Ectodermal cell (in vitro differentiated cells): ENCODE measurements around the gene ZNF688.
"Not testable (repeated sequence)": the region's sequence is repeated elsewhere in the genome, so short reads cannot be mapped to it uniquely, and the experiment has no call there.

Experiments used
- H3K27ac ChIP-seq: 2 replicates; pipeline ENCODE4 v1.7.0; 2013; ENCODE audit warnings: mild to moderate bottlenecking, low read depth, low read length; ENCODE audit not compliant: insufficient read depth, poor library complexity, severe bottlenecking
- H3K27me3 ChIP-seq: 2 replicates; pipeline ENCODE4 v1.7.0; 2013; ENCODE audit warnings: mild to moderate bottlenecking, low read length; ENCODE audit not compliant: insufficient read depth, control insufficient read depth, poor library complexity, severe bottlenecking
- H3K36me3 ChIP-seq: one replicate; pipeline ENCODE4 v1.7.0; 2013; ENCODE audit warnings: low read length; ENCODE audit not compliant: control insufficient read depth, insufficient read depth
- H3K4me1 ChIP-seq: one replicate; pipeline ENCODE4 v1.7.0; 2013; ENCODE audit warnings: low read length; ENCODE audit not compliant: control insufficient read depth, insufficient read depth
- H3K4me3 ChIP-seq: 2 replicates; pipeline ENCODE4 v1.7.0; 2013; ENCODE audit warnings: low read depth, low read length, control low read depth; ENCODE audit not compliant: insufficient read depth
- H3K9me3 ChIP-seq: 2 replicates; pipeline ENCODE4 v1.7.0; 2013; ENCODE audit warnings: mild to moderate bottlenecking, low read length, moderate library complexity; ENCODE audit not compliant: control insufficient read depth
- WGBS, 2 experiments: methylation state at CpG; one replicate each; pipeline ENCODE4 v1.1.7; 2013; ENCODE audit warnings: missing lambda C conversion rate in 2 of 2; 5-methylcytosine and 5-hydroxymethylcytosine counted together

The ZNF688 gene

GRCh38 chr16:30604316-30604947 lies 32.9 kb upstream of the ZNF688 start:
- Histone ChIP-seq H3K4me1 (no peaks in the 10 kb centered on the region), H3K27ac (no peak overlapping the region), H3K4me3 (no peak overlapping the region), H3K9me3 (no peaks in the 10 kb centered on the region), H3K36me3 (peaks cover 21% of the 10 kb centered on the region), H3K27me3 (no peaks in the 10 kb centered on the region)
- WGBS, 2 experiments, result 96% methylated on average over 49 of the region's 49 CpGs

- no peaks in the 10 kb centered on the region for H3K27me3 ChIP-seq
- 93 to 96% methylated on average over 7 of the region's 7 CpGs for WGBS, 2 experiments
- H3K36me3 ChIP-seq, result peaks cover 21% of the 10 kb centered on the region
- H3K9me3 ChIP-seq, result no peaks in the 10 kb centered on the region
- no peak overlapping the region for H3K4me3 ChIP-seq
- no peaks in the 10 kb centered on the region for H3K4me1 ChIP-seq
- H3K27ac ChIP-seq, result no peak overlapping the region
Measured at GRCh38 chr16:30603945-30604315, 32.4 kb upstream of the ZNF688 start.

- WGBS, 2 experiments, result 92 to 94% methylated on average over 4 of the region's 4 CpGs
- H3K9me3 ChIP-seq, result no peaks in the 10 kb centered on the region
Measured at GRCh38 chr16:30602616-30603277, 31.2 kb upstream of the ZNF688 start.

GRCh38 chr16:30601966-30602365 lies 30.5 kb upstream of the ZNF688 start:
- no peak overlapping the region for H3K4me3 ChIP-seq

More at GRCh38 chr16:30602616-30603277, 31.2 kb upstream of the ZNF688 start:
- no peak overlapping the region for H3K4me3 ChIP-seq
- no peak overlapping the region for H3K27ac ChIP-seq
- H3K27me3 ChIP-seq, result no peaks in the 10 kb centered on the region
- H3K4me1 ChIP-seq, result no peaks in the 10 kb centered on the region
- H3K36me3 ChIP-seq, result peaks cover 21% of the 10 kb centered on the region

GRCh38 chr16:30600929-30601328 lies 29.4 kb upstream of the ZNF688 start:
- Histone ChIP-seq H3K9me3 (no peaks in the 10 kb centered on the region), H3K27ac (no peak overlapping the region), H3K36me3 (peaks cover 21% of the 10 kb centered on the region), H3K4me1 (no peaks in the 10 kb centered on the region), H3K27me3 (no peaks in the 10 kb centered on the region), H3K4me3 (no peak overlapping the region)
- 94 to 96% methylated on average over 2 of the region's 2 CpGs for WGBS, 2 experiments

More at GRCh38 chr16:30601966-30602365, 30.5 kb upstream of the ZNF688 start:
- H3K27me3 ChIP-seq, result no peaks in the 10 kb centered on the region
- H3K27ac ChIP-seq, result no peak overlapping the region
- H3K4me1 ChIP-seq, result no peaks in the 10 kb centered on the region
- H3K36me3 ChIP-seq, result peaks cover 21% of the 10 kb centered on the region
- WGBS, 2 experiments, result 94 to 97% methylated on average over 4 of the region's 4 CpGs
- no peaks in the 10 kb centered on the region for H3K9me3 ChIP-seq

GRCh38 chr16:30600215-30600614 lies 28.7 kb upstream of the ZNF688 start:
- no peaks in the 10 kb centered on the region for H3K27me3 ChIP-seq
- peaks cover 21% of the 10 kb centered on the region for H3K36me3 ChIP-seq
- H3K9me3 ChIP-seq, result no peaks in the 10 kb centered on the region
- H3K27ac ChIP-seq, result no peak overlapping the region
- WGBS, 2 experiments, result 95% methylated on average over 3 of the region's 3 CpGs
- no peaks in the 10 kb centered on the region for H3K4me1 ChIP-seq
- no peak overlapping the region for H3K4me3 ChIP-seq

GRCh38 chr16:30592871-30593270 lies 21.4 kb upstream of the ZNF688 start:
- Histone ChIP-seq H3K4me3 (no peak overlapping the region), H3K36me3 (peaks cover 5% of the 10 kb centered on the region), H3K27ac (no peak overlapping the region), H3K27me3 (no peaks in the 10 kb centered on the region), H3K4me1 (no peaks in the 10 kb centered on the region), H3K9me3 (no peaks in the 10 kb centered on the region)
- WGBS, 2 experiments, result 84 to 87% methylated on average over 4 of the region's 4 CpGs

- WGBS, 2 experiments, result 95 to 97% methylated on average over 7 to 8 of the region's 9 CpGs
Measured at GRCh38 chr16:30590869-30591268, 19.4 kb upstream of the ZNF688 start.

GRCh38 chr16:30589582-30589981 lies 18.1 kb upstream of the ZNF688 start:
- H3K9me3 ChIP-seq, result not testable (repeated sequence)
- 91 to 98% methylated on average over 2 of the region's 2 CpGs for WGBS, 2 experiments

More at GRCh38 chr16:30590869-30591268, 19.4 kb upstream of the ZNF688 start:
- not testable (repeated sequence) for H3K27me3 ChIP-seq, H3K36me3 ChIP-seq, H3K27ac ChIP-seq, H3K4me1 ChIP-seq, H3K4me3 ChIP-seq, H3K9me3 ChIP-seq

GRCh38 chr16:30588651-30589050 lies 17.1 kb upstream of the ZNF688 start:
- no peaks in the 10 kb centered on the region for H3K27me3 ChIP-seq
- WGBS, 2 experiments, result 91 to 98% methylated on average over 2 of the region's 2 CpGs
- H3K4me1 ChIP-seq, result no peaks in the 10 kb centered on the region
- H3K36me3 ChIP-seq, result peaks cover 5% of the 10 kb centered on the region
- no peaks in the 10 kb centered on the region for H3K9me3 ChIP-seq
- no peak overlapping the region for H3K27ac ChIP-seq
- H3K4me3 ChIP-seq, result no peak overlapping the region

More at GRCh38 chr16:30589582-30589981, 18.1 kb upstream of the ZNF688 start:
- not testable (repeated sequence) for H3K27me3 ChIP-seq, H3K4me1 ChIP-seq, H3K4me3 ChIP-seq, H3K27ac ChIP-seq, H3K36me3 ChIP-seq
